ENCODE data around the gene CCDC91.
A peak's percentile ranks its signal among the peaks of the same experiment; 100 is the strongest.
"Not testable (repeated sequence)": the region's sequence is repeated elsewhere in the genome, so short reads cannot be mapped to it uniquely, and the experiment has no call there.

Gene CCDC91

DNA sequence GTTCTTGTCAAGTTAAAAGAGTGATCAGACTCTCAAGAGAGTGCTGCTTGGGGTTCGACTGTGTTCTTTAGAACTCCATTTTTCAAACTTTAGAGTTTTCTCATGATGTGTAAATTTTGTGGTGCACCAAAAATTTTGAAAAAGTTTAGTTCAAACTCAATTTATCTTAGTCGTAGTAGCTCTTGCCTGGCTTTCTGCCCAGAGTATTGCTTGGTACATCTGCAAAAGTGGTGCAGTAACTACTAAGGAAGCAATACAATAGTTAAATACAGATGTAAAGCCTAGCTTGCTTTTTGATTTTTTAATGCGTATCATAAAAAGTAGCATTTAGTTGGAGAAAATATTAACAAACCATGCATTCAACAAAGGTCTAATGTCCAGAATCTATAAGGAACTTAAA is 9.5 kb upstream of the CCDC91 start:
- DNase-seq (ENCODE audit: low read depth): no peak

GRCh38 chr12:28184375-28184774 is 5.9 kb upstream of the CCDC91 start:
- DNase-seq (ENCODE audit: low read depth): no peak

DNA sequence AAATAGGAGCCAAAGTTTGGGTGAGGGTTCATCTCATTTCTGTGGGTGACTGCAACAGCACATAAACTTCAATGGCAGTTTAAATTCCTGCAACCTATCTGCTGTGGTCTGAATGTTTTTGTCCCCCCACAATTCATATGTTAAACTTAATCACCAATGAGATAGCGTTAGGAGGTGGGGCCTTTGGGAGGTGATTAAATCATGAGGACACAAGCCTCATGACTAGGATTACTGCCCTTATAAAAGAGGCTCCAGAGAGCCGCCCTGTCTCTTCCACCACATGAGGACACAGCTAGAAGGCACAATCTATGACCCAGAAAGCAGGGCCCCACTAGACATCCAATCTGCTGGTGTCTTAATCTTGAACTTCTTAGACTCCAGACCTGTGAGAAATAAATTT is 3.8 kb upstream of the CCDC91 start:
- no peak for DNase-seq (ENCODE audit: low read depth)

GRCh38 chr12:28189784-28190320 is 404 bp upstream of the CCDC91 start:
- peak; percentile 8 for DNase-seq (ENCODE audit: low read depth)

DNA sequence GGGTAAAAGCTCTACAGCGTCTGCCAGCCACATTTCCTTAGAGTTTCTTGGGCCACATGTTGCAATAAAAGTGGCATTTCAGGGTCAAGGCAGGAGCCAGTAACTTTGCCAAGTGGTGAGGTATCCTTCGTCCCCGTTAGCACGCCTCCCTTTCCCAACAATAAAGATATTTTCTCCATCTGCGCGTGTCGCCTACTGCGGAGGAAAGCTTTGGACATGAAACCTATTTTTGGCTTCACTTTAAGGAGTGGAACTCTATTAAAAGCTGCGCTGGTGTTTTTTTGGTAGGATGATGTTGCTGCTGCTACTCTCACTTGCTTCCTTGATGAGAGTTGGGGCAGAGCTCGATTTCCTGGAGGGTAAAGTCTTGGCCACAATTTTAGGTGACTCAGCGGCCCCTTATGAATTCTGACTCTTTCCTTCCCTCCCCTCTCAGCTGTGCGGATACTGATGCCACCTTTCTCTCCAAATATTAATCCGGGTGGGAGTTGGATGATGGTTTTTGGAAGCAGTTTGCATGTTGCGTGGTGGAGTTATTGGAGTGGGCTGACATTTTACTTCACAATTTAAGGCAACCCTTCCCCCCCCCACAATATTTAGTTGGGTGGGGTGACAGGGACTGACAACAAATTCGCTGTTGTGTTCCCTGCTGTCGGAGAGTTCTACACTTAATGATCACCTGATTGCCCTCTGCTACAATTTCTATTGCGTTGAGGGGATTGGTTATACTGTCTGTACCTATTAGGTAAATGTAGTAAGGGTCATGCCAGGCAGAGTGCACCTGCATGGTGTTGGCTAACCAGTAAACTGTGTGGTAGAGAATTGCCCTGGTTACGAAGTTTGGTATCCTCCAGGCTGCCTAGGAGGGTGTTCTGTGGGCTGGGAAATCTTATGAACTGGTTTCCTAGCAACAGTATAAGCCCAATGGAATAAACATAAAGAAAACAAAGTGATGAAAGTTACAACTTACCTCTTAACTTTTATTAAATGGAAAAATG is 1.1 kb downstream of the CCDC91 start:
- DNase-seq (ENCODE audit: low read depth): peak; percentile 47

DNA sequence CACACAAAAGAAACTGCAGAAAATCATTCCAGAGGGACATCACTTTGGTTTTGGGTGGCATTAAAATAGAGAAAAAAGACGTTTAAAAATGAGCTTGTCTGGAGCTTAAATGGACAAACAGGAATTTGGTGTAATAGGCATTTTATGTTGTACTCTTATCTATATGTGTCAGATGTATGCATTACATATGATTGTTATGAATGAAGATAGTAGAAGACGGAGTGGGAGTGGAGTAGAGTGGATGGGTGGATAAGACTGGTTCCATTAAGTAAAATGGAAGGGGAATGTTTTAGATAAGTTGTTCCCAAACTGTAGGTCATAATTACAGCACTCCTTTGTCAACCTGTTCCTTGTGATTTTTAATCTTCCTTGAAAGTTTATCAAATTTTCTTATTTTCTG is 1.9 kb downstream of the CCDC91 start:
- DNase-seq (ENCODE audit: low read depth): no peak

DNA sequence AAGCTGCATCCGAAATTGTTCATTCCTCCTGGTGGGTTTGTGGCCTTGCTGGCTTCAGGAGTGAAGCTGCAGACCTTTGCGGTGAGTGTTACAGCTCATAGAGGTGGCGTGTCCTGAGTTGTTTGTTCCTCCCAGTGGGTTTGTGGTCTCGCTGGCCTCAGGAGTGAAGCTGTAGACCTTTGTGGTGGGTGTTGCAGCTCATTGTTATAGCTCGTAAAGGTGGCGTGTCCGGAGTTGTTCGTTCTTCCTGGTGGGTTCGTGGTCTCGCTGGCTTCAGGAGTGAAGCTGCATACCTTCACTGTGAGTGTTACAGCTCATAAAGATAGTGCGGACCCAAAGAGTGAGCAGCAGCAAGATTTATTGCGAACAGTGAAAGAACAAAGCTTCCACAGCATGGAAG is 4.4 kb downstream of the CCDC91 start:
- DNase-seq (ENCODE audit: low read depth): not testable (repeated sequence)

GRCh38 chr12:28201136-28201535 is 10.9 kb downstream of the CCDC91 start:
- not testable (repeated sequence) for DNase-seq (ENCODE audit: low read depth)

GRCh38 chr12:28202374-28203130 is 12.3 kb downstream of the CCDC91 start:
- DNase-seq (ENCODE audit: low read depth): no peak

DNA sequence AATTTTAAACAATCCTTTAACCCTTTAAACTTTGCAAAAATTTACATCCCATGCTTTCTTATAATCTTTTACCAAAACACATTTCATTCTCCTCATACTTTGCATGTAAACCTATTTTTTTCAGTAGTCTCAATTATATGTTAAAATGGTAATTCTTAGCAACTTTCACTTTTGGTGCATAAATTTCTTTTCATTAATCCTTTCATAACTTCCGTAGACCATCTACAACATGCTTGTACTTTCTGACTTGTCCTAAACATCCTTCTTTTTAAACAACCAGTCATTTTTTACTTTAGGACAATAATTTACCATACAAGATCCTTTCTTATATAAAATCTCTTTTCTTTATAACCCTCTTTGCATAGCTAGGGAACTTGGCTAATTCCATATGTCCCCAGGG is 19.5 kb downstream of the CCDC91 start:
- DNase-seq (ENCODE audit: low read depth): no peak

- no peak for DNase-seq (ENCODE audit: low read depth)
Measured at GRCh38 chr12:28212182-28212581, 21.9 kb downstream of the CCDC91 start.

- no peak for DNase-seq (ENCODE audit: low read depth)
Measured at GRCh38 chr12:28215021-28215420, 24.8 kb downstream of the CCDC91 start.

- no peak for DNase-seq (ENCODE audit: low read depth)
Measured at GRCh38 chr12:28216016-28216415, 25.8 kb downstream of the CCDC91 start.

DNA sequence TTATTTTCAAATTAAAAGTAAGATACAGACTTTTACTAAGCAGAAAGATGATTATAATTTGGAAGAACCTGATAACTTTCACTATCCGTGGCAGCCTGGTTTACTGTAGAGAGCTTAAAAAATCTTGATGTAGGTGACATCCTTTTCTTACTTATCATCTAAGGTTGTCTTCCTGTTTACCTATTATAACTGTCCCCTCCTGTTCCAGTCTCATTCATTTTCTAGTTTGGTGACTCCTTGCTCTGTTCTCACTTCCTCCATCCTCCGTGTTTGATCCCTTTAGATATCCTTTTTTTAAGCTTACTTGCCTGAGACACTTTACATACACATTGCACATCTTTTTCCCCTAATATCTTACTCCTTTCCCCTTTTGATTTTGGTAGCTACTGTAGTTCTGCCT is 27.5 kb downstream of the CCDC91 start:
- no peak for DNase-seq (ENCODE audit: low read depth)

- no peak for DNase-seq (ENCODE audit: low read depth)
Measured at GRCh38 chr12:28218875-28219274, 28.6 kb downstream of the CCDC91 start.

GRCh38 chr12:28219827-28220226 is 29.6 kb downstream of the CCDC91 start:
- no peak for DNase-seq (ENCODE audit: low read depth)

DNA sequence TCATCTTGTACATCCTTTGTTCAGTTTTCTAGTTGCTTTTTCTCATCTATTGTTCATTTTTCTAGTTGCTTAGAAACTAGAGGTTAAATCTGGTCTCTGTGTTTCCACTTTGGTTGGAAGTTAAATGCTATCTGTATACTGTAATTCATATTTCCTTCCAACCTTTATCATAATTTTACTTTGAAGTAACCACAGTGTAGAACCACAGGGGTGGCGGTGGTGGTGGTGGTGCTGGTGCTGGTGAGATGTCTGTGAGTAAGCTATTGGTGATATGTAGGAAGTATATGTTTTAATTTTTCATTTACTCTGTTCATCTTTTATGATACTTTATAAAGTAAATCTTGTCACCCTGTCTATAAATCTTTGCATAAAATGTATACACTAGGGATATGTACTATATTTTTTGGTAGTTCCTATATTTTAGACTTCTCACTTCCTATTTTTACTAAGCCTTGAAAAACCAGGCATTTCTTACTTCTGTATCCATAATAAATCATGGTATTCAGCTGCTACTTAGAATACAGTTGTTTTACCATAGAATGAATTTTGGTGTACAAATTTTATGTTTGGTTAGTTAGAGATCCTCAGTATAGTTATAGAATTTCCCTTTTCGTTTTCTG is 31.9 kb downstream of the CCDC91 start:
- DNase-seq (ENCODE audit: low read depth): no peak

GRCh38 chr12:28223025-28223554 is 32.8 kb downstream of the CCDC91 start:
- no peak for DNase-seq (ENCODE audit: low read depth)

DNA sequence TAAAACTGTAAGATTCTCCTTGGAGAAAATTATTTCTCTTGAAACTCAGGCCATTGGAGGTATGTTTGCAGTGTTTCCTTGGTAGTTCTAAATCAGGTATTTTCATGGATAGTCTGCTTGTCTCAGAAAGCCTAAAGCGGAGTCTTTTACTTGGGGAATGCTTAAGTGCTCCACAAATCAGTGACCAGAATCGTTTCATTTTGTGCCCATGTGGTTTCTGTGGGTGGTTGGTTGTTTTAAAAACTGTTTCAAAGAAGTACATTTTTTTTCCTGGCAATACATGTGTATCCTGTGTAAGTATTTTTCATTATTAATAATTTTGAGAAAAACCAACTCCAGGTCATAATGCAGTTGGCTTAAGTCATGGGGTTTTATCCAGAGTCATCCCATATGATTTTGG is 33.6 kb downstream of the CCDC91 start:
- DNase-seq (ENCODE audit: low read depth): no peak

DNA sequence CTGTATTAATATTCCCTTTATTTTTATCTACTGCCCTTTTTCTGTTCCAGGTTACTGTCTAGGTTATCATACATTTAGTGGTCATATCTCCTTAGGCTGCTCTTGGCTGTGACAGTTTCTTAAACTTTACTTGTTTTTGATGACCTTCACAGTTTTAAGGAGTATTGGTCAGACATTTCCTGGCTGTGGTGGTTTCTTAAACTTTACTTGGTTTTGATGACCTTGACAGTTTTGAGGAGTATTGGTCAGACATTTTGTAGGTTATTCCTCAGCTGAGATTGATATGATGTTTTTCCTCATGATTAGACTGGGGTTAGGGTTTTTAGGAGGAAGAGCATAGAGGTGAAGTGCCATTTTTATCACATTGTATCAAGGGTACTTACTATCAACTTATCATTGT is 36.4 kb downstream of the CCDC91 start:
- DNase-seq (ENCODE audit: low read depth): no peak

DNA sequence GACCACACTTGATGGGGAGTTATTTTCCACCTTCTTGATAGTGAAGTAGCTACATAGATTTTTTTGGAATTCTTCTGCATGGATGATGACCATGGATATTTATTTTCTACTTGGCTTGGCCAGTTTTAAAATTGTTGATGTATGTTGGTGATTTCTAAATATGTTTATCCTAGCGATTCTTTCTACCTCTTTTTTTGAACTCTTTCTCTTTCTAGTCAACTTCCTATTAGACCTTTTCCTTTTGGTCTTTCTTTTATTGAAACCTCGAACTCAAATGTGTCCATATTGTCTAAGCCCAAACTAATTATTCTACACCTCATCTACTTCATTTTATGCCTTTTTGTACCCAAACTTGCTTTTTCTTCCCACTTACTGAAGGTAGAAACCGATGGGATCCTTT is 37.0 kb downstream of the CCDC91 start:
- no peak for DNase-seq (ENCODE audit: low read depth)

GRCh38 chr12:28231248-28231647 is 41.0 kb downstream of the CCDC91 start:
- no peak for DNase-seq (ENCODE audit: low read depth)
